WTC11 (cell line): ENCODE data around the gene NR0B1. TPM values are rescaled to one million over a fixed set of nuclear protein-coding genes. Genes with fewer than 3 reads are reported as not detected.
A peak's percentile ranks its signal among the peaks of the same experiment; 100 is the strongest.

Experiments used
- ATAC-seq: fragments of 200-7000 bp; cut with Tn5 transposase; 2 replicates; pipeline ENCODE4 v1.10.0; 2021; ENCODE audit warnings: mild to moderate bottlenecking, moderate library complexity
- CTCF ChIA-PET: fragments of 300-600 bp; sonication (Branson Sonifier 250); formaldehyde crosslinking; loops from one replicate; lab custom pipeline; 2021; ENCODE audit warnings: antibody characterized with exemption; lab: Charles Lee
- POLR2A ChIA-PET: fragments of 350-600 bp; sonication (Branson Sonifier 250); formaldehyde crosslinking; loops from one replicate; lab custom pipeline; 2021; ENCODE audit warnings: antibody characterized with exemption; lab: Charles Lee
- DNase-seq: peaks from one replicate; pipeline ENCODE4 v3.0.0; 2021; ENCODE audit warnings: low spot score
- H3K27ac Mint-ChIP-seq: 2 replicates; pipeline ENCODE4 v1.8.0; 2021; ENCODE audit warnings: mixed read lengths
- H3K27me3 Mint-ChIP-seq: 2 replicates; pipeline ENCODE4 v1.8.0; 2021; ENCODE audit warnings: low read depth, mild to moderate bottlenecking, moderate library complexity, mixed read lengths
- H3K36me3 Mint-ChIP-seq: 2 replicates; pipeline ENCODE4 v1.8.0; 2021; ENCODE audit warnings: mixed read lengths
- H3K4me1 Mint-ChIP-seq: 2 replicates; pipeline ENCODE4 v1.8.0; 2022; ENCODE audit warnings: mixed read lengths
- H3K4me3 Mint-ChIP-seq: 2 replicates; pipeline ENCODE4 v1.8.0; 2021; ENCODE audit warnings: mild to moderate bottlenecking, moderate library complexity, mixed read lengths
- H3K9me3 Mint-ChIP-seq: 2 replicates; pipeline ENCODE4 v1.8.0; 2021; ENCODE audit warnings: mixed read lengths
- AFF4 ChIP-seq: sonication (generic); formaldehyde crosslinking; IDR thresholded peaks from 2 replicates; pipeline ENCODE4 v1.8.1; 2023; ENCODE audit warnings: mild to moderate bottlenecking, missing genetic modification reagents, borderline replicate concordance
- ATF3 ChIP-seq: sonication (generic); formaldehyde crosslinking; conservative IDR thresholded peaks from 2 replicates; pipeline ENCODE4 v1.8.1; 2022; ENCODE audit warnings: mild to moderate bottlenecking, missing genetic modification reagents
- CDX4 ChIP-seq: fragments of 250-450 bp; sonication (Bioruptor Pico); IDR thresholded peaks from 2 replicates; pipeline ENCODE4 v1.9.0; 2021; ENCODE audit warnings: moderate library complexity, mild to moderate bottlenecking, inconsistent platforms, borderline replicate concordance
- EMX1 ChIP-seq: fragments of 250-450 bp; sonication (Bioruptor Pico); IDR thresholded peaks from 2 replicates; pipeline ENCODE4 v1.8.0; 2021; ENCODE audit warnings: mild to moderate bottlenecking
- ERG ChIP-seq: fragments of 250-450 bp; sonication (Bioruptor Pico); IDR thresholded peaks from 2 replicates; pipeline ENCODE4 v1.8.0; 2021; ENCODE audit warnings: mild to moderate bottlenecking
- FOXJ3 ChIP-seq: sonication (generic); formaldehyde crosslinking; IDR thresholded peaks from 2 replicates; pipeline ENCODE4 v1.9.0; 2021; ENCODE audit warnings: missing genetic modification reagents, mild to moderate bottlenecking, borderline replicate concordance
- GRHL2 ChIP-seq: fragments of 250-450 bp; sonication (Bioruptor Pico); IDR thresholded peaks from 2 replicates; pipeline ENCODE4 v1.8.0; 2022; ENCODE audit warnings: mild to moderate bottlenecking, moderate library complexity; ENCODE audit not compliant: insufficient replicate concordance, severe bottlenecking
- HMGXB4 ChIP-seq: sonication (generic); formaldehyde crosslinking; IDR thresholded peaks from 2 replicates; pipeline ENCODE4 v1.8.1; 2023; ENCODE audit warnings: mild to moderate bottlenecking, moderate library complexity, missing genetic modification reagents
- NFATC4 ChIP-seq: fragments of 250-450 bp; sonication (Bioruptor Pico); IDR thresholded peaks from 2 replicates; pipeline ENCODE4 v1.9.0; 2021; ENCODE audit warnings: mild to moderate bottlenecking
- NR1H2 ChIP-seq: sonication (generic); formaldehyde crosslinking; IDR thresholded peaks from 2 replicates; pipeline ENCODE4 v1.9.0; 2021; ENCODE audit warnings: mild to moderate bottlenecking, moderate library complexity, missing genetic modification reagents
- NR2C2 ChIP-seq: sonication (generic); formaldehyde crosslinking; IDR thresholded peaks from 2 replicates; pipeline ENCODE4 v1.8.0; 2022; ENCODE audit warnings: mild to moderate bottlenecking, missing genetic modification reagents
- RORB ChIP-seq: fragments of 250-450 bp; sonication (Bioruptor Pico); IDR thresholded peaks from 2 replicates; pipeline ENCODE4 v1.9.0; 2021; ENCODE audit warnings: mild to moderate bottlenecking
- USF1 ChIP-seq: sonication (generic); formaldehyde crosslinking; IDR thresholded peaks from 2 replicates; pipeline ENCODE4 v1.8.0; 2022; ENCODE audit warnings: mild to moderate bottlenecking, missing genetic modification reagents
- USF2 ChIP-seq: sonication (generic); formaldehyde crosslinking; IDR thresholded peaks from 2 replicates; pipeline ENCODE4 v1.8.1; 2023; ENCODE audit warnings: mild to moderate bottlenecking, missing genetic modification reagents, moderate library complexity
- ZNF232 ChIP-seq: sonication (generic); formaldehyde crosslinking; IDR thresholded peaks from 2 replicates; pipeline ENCODE4 v1.8.0; 2022; ENCODE audit warnings: mild to moderate bottlenecking, missing genetic modification reagents
- ZNF423 ChIP-seq: fragments of 250-450 bp; sonication (Bioruptor Pico); IDR thresholded peaks from 2 replicates; pipeline ENCODE4 v2.1.2; 2022; ENCODE audit warnings: mild to moderate bottlenecking, moderate library complexity
- total RNA-seq: library from RNA; stranded (reverse); gene quantifications from 3 replicates; pipeline ENCODE4 v1.2.3, GENCODE V29; 2021

The NR0B1 gene
- total RNA-seq, 1 experiment from 2014 or later: 0.20 TPM

- no peak for TF ChIP-seq CDX4 (CRISPR knock-in tag)
- no peak for TF ChIP-seq AFF4 (CRISPR knock-in tag)
- TF ChIP-seq, all 79 proteins: peak for 0
Observed at GRCh38 chrX:30307466-30307865, 1.7 kb downstream of the NR0B1 start (continued).

- H3K27me3 Mint-ChIP-seq: peaks cover 36% of the 10 kb centered on the region
- H3K27ac Mint-ChIP-seq: no peak overlapping the region
- no peak for TF ChIP-seq ERG (CRISPR knock-in tag)
- TF ChIP-seq EMX1 (CRISPR knock-in tag): no peak
- TF ChIP-seq FOXJ3: no peak
- no peak for TF ChIP-seq GRHL2 (CRISPR knock-in tag)
- TF ChIP-seq RORB (CRISPR knock-in tag): no peak
- no peak for TF ChIP-seq ZNF232
- no peak for TF ChIP-seq USF1 (CRISPR knock-in tag)
- no peak for TF ChIP-seq HMGXB4
- no peak for TF ChIP-seq ATF3
- TF ChIP-seq ZNF423 (CRISPR knock-in tag): no peak
- no peak for TF ChIP-seq NR1H2 (CRISPR knock-in tag)
- no peak for TF ChIP-seq NR2C2 (CRISPR knock-in tag)
- TF ChIP-seq, all 79 proteins: peak for 0
- H3K36me3 Mint-ChIP-seq: no peaks in the 10 kb centered on the region
- H3K9me3 Mint-ChIP-seq: no peaks in the 10 kb centered on the region
- H3K4me3 Mint-ChIP-seq: no peak overlapping the region
- DNase-seq (no peak), ATAC-seq (no peak)
- POLR2A ChIA-PET: no interaction called here
- CTCF ChIA-PET: no interaction called here
- peaks cover 26% of the 10 kb centered on the region for H3K4me1 Mint-ChIP-seq
Observed at GRCh38 chrX:30304866-30305265, 4.3 kb downstream of the NR0B1 start.

GRCh38 chrX:30302956-30303355, 6.2 kb downstream of the NR0B1 start:
- H3K9me3 Mint-ChIP-seq: no peaks in the 10 kb centered on the region
- DNase-seq: no peak
- POLR2A ChIA-PET: no interaction called here
- H3K36me3 Mint-ChIP-seq: no peaks in the 10 kb centered on the region
- TF ChIP-seq NFATC4 (CRISPR knock-in tag) (no peak), USF2 (peak; percentile 36; the same call in 1 of the 2 replicates)
- no peak for ATAC-seq
- H3K4me1 Mint-ChIP-seq: peaks cover 26% of the 10 kb centered on the region
- H3K27me3 Mint-ChIP-seq: peaks cover 17% of the 10 kb centered on the region
- no peak overlapping the region for H3K27ac Mint-ChIP-seq
- CTCF ChIA-PET: interaction anchor here (0.6 kb wide), 1 partner anchor 15 kb away, joined by 3 read pairs; no protein-coding TSS in a partner anchor
- H3K4me3 Mint-ChIP-seq: no peak overlapping the region
